ENCODE measurements around the gene NUDT1.

- TF ChIP-seq POLR2A (IDR thresholded peaks at IDR 0.05; ENCODE audit: low read length) (no peak), GATA1 (IDR thresholded peaks at IDR 0.05; ENCODE audit: low read depth, low read length) (no peak)
Observed at GRCh38 chr7:2274666-2275065, 32.6 kb downstream of the NUDT1 start.
